Gastrocnemius medialis (tissue), 4 donors: Measurements from ENCODE around the gene DPYSL5. TPM values are rescaled to one million over a fixed set of nuclear protein-coding genes. Genes with fewer than 3 reads are reported as not detected.
"Not testable (repeated sequence)": the region's sequence is repeated elsewhere in the genome, so short reads cannot be mapped to it uniquely, and the experiment has no call there.

Source experiments
- ATAC-seq, 2 donors: fragments of 150-250 bp; one replicate each; pipeline ENCODE4 v1.9.1; 2016
- DNase-seq, 2 donors: peaks; one replicate each; pipeline ENCODE4 v3.0.0-alpha.2; 2019
- H3K27ac ChIP-seq, 4 donors: fragments of 200-600 bp; sonication (generic); 1 replicate in 1 of 4; 2 replicates in 3 of 4; pipeline ENCODE4 v1.5.1; 2016 to 2018; ENCODE audit warnings: mild to moderate bottlenecking in 2 of 4, moderate library complexity in 1 of 4
- H3K27me3 ChIP-seq, 3 donors: fragments of 200-600 bp; sonication (generic) in 2 of 3; 1 replicate in 1 of 3; 2 replicates in 2 of 3; pipeline versions ENCODE4 v1.5.1 to v1.6.0; 2016 to 2019; ENCODE audit warnings: mild to moderate bottlenecking in 1 of 3, moderate library complexity in 1 of 3
- H3K36me3 ChIP-seq, 2 donors: fragments of 200-600 bp; sonication (generic) in 1 of 2; one replicate each; pipeline ENCODE4 v1.5.1; 2017 to 2018
- H3K4me1 ChIP-seq, 2 donors: fragments of 200-600 bp; sonication (generic) in 1 of 2; one replicate each; pipeline ENCODE4 v1.5.1; 2016 to 2017; ENCODE audit warnings: mild to moderate bottlenecking in 2 of 2
- H3K4me3 ChIP-seq, 4 donors: fragments of 200-600 bp; sonication (generic) in 3 of 4; 1 replicate in 1 of 4; 2 replicates in 3 of 4; pipeline ENCODE4 v1.5.1; 2016 to 2019; ENCODE audit warnings: mild to moderate bottlenecking in 2 of 4
- H3K9me3 ChIP-seq, 3 donors: fragments of 200-600 bp; sonication (generic) in 2 of 3; 1 replicate in 1 of 3; 2 replicates in 2 of 3; pipeline ENCODE4 v1.5.1; 2016 to 2019
- POLR2A ChIP-seq, 2 donors: fragments of 450-650 bp; IDR thresholded peaks; one replicate each; pipeline ENCODE4 v1.6.1; 2017; ENCODE audit warnings: antibody characterized with exemption in 2 of 2, mild to moderate bottlenecking in 2 of 2, moderate library complexity in 2 of 2
- in situ Hi-C, 4 donors: fragments of 200-750 bp; cut with MboI; loops; one replicate each; pipeline versions ENCODE4 v1.15.0 to v1.8.0; 2017; ENCODE audit warnings: low sequenced_read_pairs in 4 of 4
- intact Hi-C: fragments of 100-400 bp; cut with DNase I; formaldehyde crosslinking; loops from one replicate; pipeline ENCODE4 v1.15.1; 2023; ENCODE audit warnings: low total_unique reads
- total RNA-seq, 4 donors: library from RNA; depleted of rRNA; stranded (reverse); fragments of >200 nt; gene quantifications; one replicate each; pipeline versions ENCODE4 v1.1.0 to v1.2.3, GENCODE V29; 2016
- TF ChIP-seq, protein P1 (sequence below), 5 experiments: fragments of 450-650 bp in 3 of 5; fragments of 200-600 bp in 2 of 5; sonication (generic) in 2 of 5; IDR thresholded peaks in 4 of 5; conservative IDR thresholded peaks in 1 of 5; 1 replicate in 4 of 5; 2 replicates in 1 of 5; pipeline ENCODE4 v1.5.1; 2016 to 2019; ENCODE audit warnings: antibody characterized with exemption in 5 of 5, mild to moderate bottlenecking in 3 of 5, moderate library complexity in 3 of 5

The DPYSL5 gene
- total RNA-seq, 4 donors from 2014 or later, result not detected

DNA sequence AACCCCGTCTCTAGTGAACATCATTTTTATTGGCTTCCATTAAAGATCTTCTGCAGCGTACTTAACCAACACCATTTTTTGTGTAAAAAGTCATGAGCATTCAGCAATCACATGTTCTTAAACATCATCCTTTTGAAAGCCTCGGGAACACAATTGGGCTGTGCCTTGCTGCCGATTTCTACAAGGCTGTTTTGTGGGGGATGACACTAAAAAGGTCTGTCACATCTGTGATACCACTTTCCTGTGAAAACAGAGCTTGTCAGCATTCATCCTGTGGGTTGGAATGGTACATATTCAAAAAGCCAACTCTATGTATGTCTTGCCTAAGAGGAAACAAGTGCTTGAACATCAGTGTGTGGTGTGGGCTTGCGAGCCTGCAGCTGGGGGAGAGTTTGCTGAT, 73.4 kb downstream of the DPYSL5 start:
- in situ Hi-C loops, result loop anchor here in 1 of 4 donors (5.0 kb wide), 1 partner anchor 79 kb away; no protein-coding TSS in a partner anchor
- ATAC-seq (no peak), DNase-seq (no peak)
- Histone ChIP-seq H3K9me3 (no peaks in the 10 kb centered on the region), H3K36me3 (no peaks in the 10 kb centered on the region), H3K4me3 (no peak overlapping the region), H3K27ac (no peak overlapping the region), H3K27me3 (no peaks in the 10 kb centered on the region), H3K4me1 (no peaks in the 10 kb centered on the region)
- no peak for TF ChIP-seq POLR2A (IDR thresholded peaks at IDR 0.05)
- TF ChIP-seq, protein P1, sequence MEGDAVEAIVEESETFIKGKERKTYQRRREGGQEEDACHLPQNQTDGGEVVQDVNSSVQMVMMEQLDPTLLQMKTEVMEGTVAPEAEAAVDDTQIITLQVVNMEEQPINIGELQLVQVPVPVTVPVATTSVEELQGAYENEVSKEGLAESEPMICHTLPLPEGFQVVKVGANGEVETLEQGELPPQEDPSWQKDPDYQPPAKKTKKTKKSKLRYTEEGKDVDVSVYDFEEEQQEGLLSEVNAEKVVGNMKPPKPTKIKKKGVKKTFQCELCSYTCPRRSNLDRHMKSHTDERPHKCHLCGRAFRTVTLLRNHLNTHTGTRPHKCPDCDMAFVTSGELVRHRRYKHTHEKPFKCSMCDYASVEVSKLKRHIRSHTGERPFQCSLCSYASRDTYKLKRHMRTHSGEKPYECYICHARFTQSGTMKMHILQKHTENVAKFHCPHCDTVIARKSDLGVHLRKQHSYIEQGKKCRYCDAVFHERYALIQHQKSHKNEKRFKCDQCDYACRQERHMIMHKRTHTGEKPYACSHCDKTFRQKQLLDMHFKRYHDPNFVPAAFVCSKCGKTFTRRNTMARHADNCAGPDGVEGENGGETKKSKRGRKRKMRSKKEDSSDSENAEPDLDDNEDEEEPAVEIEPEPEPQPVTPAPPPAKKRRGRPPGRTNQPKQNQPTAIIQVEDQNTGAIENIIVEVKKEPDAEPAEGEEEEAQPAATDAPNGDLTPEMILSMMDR (IDR thresholded peaks at IDR 0.05 in 4 of 5, conservative IDR thresholded peaks at IDR 0.05 in 1 of 5), result no peak
- intact Hi-C loops, result no loop called here

DNA sequence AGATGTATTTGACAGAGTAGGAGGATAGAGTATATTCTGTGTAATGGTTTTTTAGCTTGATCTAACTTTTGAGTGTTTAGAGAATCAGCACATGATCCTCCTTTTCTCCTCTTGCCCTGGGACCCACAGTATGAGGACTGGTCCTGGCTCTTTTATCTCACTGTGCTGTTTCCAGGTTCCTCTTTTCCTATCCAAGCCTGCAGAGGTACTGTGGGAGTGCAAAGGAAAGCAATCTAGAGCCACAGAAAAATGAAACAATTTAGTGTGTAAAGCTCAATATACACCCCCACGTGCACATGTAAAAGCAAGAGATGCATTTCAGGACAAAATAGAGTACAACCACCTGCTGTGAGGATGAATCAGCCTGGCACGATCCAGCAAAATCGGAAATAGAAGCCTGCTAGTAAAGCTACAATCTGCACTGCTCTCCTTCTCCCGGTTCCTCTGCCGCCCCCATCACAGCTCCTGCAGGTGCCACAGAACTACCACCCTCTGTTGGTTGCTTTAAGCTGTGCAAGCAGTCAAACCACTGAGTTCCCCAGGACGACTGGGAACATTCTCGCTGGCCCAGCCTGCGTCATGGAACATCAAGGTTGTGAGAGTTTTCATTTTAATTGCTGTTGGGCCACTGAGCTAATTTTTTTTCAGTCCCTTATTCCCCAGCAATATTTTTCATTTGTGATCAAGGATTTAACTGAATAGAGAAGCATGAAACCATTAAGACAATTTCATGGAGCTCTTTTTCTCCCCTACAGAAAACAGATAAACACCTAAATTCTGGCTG, 74.7 kb downstream of the DPYSL5 start:
- in situ Hi-C loops, result loop anchor here in 1 of 4 donors (5.0 kb wide), 1 partner anchor 80 kb away; no protein-coding TSS in a partner anchor
- ATAC-seq, result peak; percentile 79 to 86

DNA sequence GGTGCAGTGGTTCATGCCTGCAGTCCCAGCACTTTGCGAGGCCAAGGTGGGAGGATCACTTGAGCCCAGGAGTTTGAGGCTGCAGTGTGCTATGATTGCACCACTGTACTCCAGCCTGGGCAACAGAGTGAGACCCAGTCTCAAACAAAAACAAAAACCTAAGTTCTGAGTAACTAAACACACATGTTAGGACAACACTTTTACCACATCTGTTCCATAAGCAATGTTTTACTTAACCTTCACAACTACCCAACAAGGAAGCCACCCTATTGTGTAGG, 75.2 kb downstream of the DPYSL5 start:
- H3K9me3 ChIP-seq, H3K4me1 ChIP-seq, H3K27ac ChIP-seq, H3K36me3 ChIP-seq, intact Hi-C loops, ATAC-seq, H3K27me3 ChIP-seq, H3K4me3 ChIP-seq, DNase-seq: not testable (repeated sequence)
- in situ Hi-C loops, result loop anchor here in 1 of 4 donors (5.0 kb wide), 1 partner anchor 81 kb away; no protein-coding TSS in a partner anchor

More for the DNA sequence above, 74.7 kb downstream of the DPYSL5 start:
- Histone ChIP-seq H3K4me1 (no peaks in the 10 kb centered on the region), H3K36me3 (no peaks in the 10 kb centered on the region), H3K9me3 (no peaks in the 10 kb centered on the region), H3K4me3 (no peak overlapping the region), H3K27me3 (no peaks in the 10 kb centered on the region), H3K27ac (no peak overlapping the region)
- no peak for TF ChIP-seq POLR2A (IDR thresholded peaks at IDR 0.05)
- TF ChIP-seq, protein P1 (IDR thresholded peaks at IDR 0.05 in 4 of 5, conservative IDR thresholded peaks at IDR 0.05 in 1 of 5), result peak in 4 of 5 experiments; percentile 33 to 63 (median 46)
- intact Hi-C loops, result loop anchor here (1.0 kb wide), 1 partner anchor 76 kb away; no protein-coding TSS in a partner anchor
- peak; percentile 17 to 21 for DNase-seq

DNA sequence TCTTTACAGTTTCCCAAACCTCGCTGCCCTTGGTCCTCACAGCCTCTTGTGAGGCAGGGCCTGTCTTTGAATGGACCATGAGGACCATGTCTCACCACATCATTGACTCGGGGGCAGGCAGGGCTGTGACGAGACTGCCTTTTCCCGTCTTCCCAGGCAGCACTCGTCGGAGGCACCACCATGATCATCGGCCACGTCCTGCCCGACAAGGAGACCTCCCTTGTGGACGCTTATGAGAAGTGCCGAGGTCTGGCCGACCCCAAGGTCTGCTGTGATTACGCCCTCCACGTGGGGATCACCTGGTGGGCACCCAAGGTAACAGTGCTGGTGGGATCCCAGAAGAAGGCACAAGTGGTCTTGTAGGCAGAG, 76.8 kb downstream of the DPYSL5 start:
- peaks cover 0 to 2% (median 0%) of the 10 kb centered on the region in 3 donors for H3K27me3 ChIP-seq
- H3K27ac ChIP-seq, result no peak overlapping the region
- H3K9me3 ChIP-seq, result no peaks in the 10 kb centered on the region
- H3K4me1 ChIP-seq, result no peaks in the 10 kb centered on the region
- intact Hi-C loops (no loop called here), in situ Hi-C loops (loop anchor here in 2 of 4 donors (5.0 to 25.0 kb wide), 2 partner anchors 82 to 87 kb away; partner anchors contain the start of gene DPYSL5 (in 1 of the 2))
- DNase-seq (no peak), ATAC-seq (no peak)
- no peak overlapping the region for H3K4me3 ChIP-seq
- TF ChIP-seq POLR2A (IDR thresholded peaks at IDR 0.05), result no peak
- H3K36me3 ChIP-seq, result no peaks in the 10 kb centered on the region

DNA sequence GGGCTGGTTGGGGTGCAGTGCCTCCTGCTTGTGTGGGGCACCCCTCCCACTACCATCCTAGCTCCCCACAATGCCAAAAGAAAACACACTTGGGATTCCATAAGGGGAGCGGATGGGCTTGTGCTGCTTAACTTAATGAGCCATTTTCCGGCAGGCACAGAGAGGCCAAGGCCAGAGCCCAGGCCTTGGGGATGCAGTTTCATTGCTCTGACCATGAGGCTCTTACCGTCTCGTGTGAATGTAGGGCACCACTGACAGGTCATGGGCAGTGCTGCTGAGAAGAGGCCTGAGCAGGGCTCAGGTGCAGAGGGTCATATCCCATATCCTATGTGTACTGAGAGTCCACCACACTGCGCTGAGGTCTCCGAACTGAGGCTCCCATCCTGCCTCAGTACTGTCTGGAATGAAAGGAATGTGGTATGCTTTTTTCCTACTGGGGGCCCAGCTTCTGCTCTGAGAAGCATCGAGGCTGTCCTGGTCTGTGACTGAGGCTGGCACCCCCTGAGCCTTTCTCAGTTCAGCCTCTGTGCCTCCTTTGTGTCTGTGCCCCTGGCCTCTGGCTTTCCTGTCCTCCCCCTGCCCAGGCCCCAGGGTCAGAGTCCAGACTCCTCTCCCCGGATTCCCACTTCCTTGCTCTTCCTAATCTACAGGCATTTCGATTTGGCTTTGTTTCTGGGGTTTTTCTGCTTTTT, 77.3 kb downstream of the DPYSL5 start:
- no peak for TF ChIP-seq POLR2A (IDR thresholded peaks at IDR 0.05)
- Histone ChIP-seq H3K27ac (no peak overlapping the region), H3K27me3 (peaks cover 0 to 5% (median 0%) of the 10 kb centered on the region in 3 donors), H3K4me1 (no peaks in the 10 kb centered on the region), H3K9me3 (no peaks in the 10 kb centered on the region), H3K36me3 (no peaks in the 10 kb centered on the region), H3K4me3 (no peak overlapping the region)
- DNase-seq (no peak), ATAC-seq (no peak)
- intact Hi-C loops, result no loop called here
- in situ Hi-C loops, result loop anchor here in 1 of 4 donors (25.0 kb wide), 1 partner anchor 88 kb away; the partner anchor contains the start of gene DPYSL5

DNA sequence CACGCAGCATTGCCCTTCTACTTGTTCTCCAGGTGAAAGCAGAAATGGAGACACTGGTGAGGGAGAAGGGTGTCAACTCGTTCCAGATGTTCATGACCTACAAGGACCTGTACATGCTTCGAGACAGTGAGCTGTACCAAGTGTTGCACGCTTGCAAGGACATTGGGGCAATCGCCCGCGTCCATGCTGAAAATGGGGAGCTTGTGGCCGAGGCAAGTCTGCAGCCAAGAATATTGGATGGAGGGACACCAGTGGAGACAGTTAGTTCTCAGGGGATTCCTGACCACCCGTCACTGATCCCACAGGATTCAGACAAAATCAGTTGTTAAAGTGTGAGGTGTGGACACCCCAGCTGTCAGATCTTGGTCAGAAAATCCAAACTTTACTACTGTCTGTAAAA, 79.3 kb downstream of the DPYSL5 start:
- Histone ChIP-seq H3K27ac (no peak overlapping the region), H3K36me3 (no peaks in the 10 kb centered on the region), H3K9me3 (no peaks in the 10 kb centered on the region), H3K4me1 (no peaks in the 10 kb centered on the region), H3K4me3 (no peak overlapping the region), H3K27me3 (peaks cover 0 to 5% (median 0%) of the 10 kb centered on the region in 3 donors)
- ATAC-seq (no peak), DNase-seq (no peak)
- in situ Hi-C loops, result loop anchor here in 1 of 4 donors (25.0 kb wide), 1 partner anchor 90 kb away; the partner anchor contains the start of gene DPYSL5
- TF ChIP-seq, protein P1 (IDR thresholded peaks at IDR 0.05 in 4 of 5, conservative IDR thresholded peaks at IDR 0.05 in 1 of 5), result no peak
- no peak for TF ChIP-seq POLR2A (IDR thresholded peaks at IDR 0.05)
- intact Hi-C loops, result no loop called here
